ENCODE data around the gene COL5A1. TPM values are rescaled to one million over a fixed set of nuclear protein-coding genes. Genes with fewer than 3 reads are reported as not detected.
"Not testable (repeated sequence)": the region's sequence is repeated elsewhere in the genome, so short reads cannot be mapped to it uniquely, and the experiment has no call there.

Gene COL5A1
- total and polyA plus RNA-seq, 2 experiments from 2014 or later = 2.5 to 13.1 TPM

- H3K9me3 Mint-ChIP-seq = peaks cover 18% of the 10 kb centered on the region
- not testable (repeated sequence) for H3K36me3 ChIP-seq (ENCODE audit: insufficient read depth); H3K79me2 ChIP-seq (replicated peaks; ENCODE audit: insufficient read depth); H3K4me1 ChIP-seq (ENCODE audit: insufficient read depth); DNase-seq (ENCODE audit: low spot score); H3K27ac Mint-ChIP-seq; H3K9me2 ChIP-seq (ENCODE audit: insufficient read depth); H4K20me1 ChIP-seq (replicated peaks; ENCODE audit: insufficient read depth); H3F3A ChIP-seq (replicated peaks; ENCODE audit: low read depth); H3K4me3 ChIP-seq; H3K4me3 Mint-ChIP-seq; H3K27me3 Mint-ChIP-seq (ENCODE audit: insufficient read depth, low read depth, poor library complexity); H3K4me2 ChIP-seq; ATAC-seq; H3K4me1 Mint-ChIP-seq; H3K27ac ChIP-seq (ENCODE audit: low read depth); H2AFZ ChIP-seq; H3K27me3 ChIP-seq (ENCODE audit: insufficient read depth)
- peaks cover 15% of the 10 kb centered on the region for H3K36me3 Mint-ChIP-seq (ENCODE audit: low read depth)
Measured at GRCh38 chr9:134715536-134715935, 73.9 kb downstream of the COL5A1 start.

- no peak overlapping the region for H3K27ac Mint-ChIP-seq
- Histone ChIP-seq H3K27me3 (ENCODE audit: insufficient read depth) (no peaks in the 10 kb centered on the region), H3K36me3 (ENCODE audit: insufficient read depth) (no peaks in the 10 kb centered on the region), H3K4me3 (no peak overlapping the region), H3K79me2 (replicated peaks; ENCODE audit: insufficient read depth) (no peaks in the 10 kb centered on the region), H3K4me2 (no peak overlapping the region), H3K9me2 (ENCODE audit: insufficient read depth) (no peaks in the 10 kb centered on the region), H3F3A (replicated peaks; ENCODE audit: low read depth) (no peaks in the 10 kb centered on the region), H4K20me1 (replicated peaks; ENCODE audit: insufficient read depth) (no peaks in the 10 kb centered on the region), H3K4me1 (ENCODE audit: insufficient read depth) (no peaks in the 10 kb centered on the region), H3K27ac (ENCODE audit: low read depth) (no peak overlapping the region), H2AFZ (no peak overlapping the region)
- H3K9me3 Mint-ChIP-seq = peaks cover 18% of the 10 kb centered on the region
- ATAC-seq (peak; percentile 25; the same call in 1 of the 3 replicates), DNase-seq (ENCODE audit: low spot score) (no peak)
- peaks cover 15% of the 10 kb centered on the region for H3K36me3 Mint-ChIP-seq (ENCODE audit: low read depth)
- peaks cover 2% of the 10 kb centered on the region for H3K27me3 Mint-ChIP-seq (ENCODE audit: insufficient read depth, low read depth, poor library complexity)
- H3K4me1 Mint-ChIP-seq = no peaks in the 10 kb centered on the region
- no peak overlapping the region for H3K4me3 Mint-ChIP-seq
- TF ChIP-seq, protein P1, sequence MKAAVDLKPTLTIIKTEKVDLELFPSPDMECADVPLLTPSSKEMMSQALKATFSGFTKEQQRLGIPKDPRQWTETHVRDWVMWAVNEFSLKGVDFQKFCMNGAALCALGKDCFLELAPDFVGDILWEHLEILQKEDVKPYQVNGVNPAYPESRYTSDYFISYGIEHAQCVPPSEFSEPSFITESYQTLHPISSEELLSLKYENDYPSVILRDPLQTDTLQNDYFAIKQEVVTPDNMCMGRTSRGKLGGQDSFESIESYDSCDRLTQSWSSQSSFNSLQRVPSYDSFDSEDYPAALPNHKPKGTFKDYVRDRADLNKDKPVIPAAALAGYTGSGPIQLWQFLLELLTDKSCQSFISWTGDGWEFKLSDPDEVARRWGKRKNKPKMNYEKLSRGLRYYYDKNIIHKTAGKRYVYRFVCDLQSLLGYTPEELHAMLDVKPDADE (IDR thresholded peaks at IDR 0.05) = no peak
- TF ChIP-seq ZNF331 (CRISPR knock-in tag; IDR thresholded peaks at IDR 0.05; ENCODE audit: low read depth) (no peak), EZH2phosphoT487 (IDR thresholded peaks at IDR 0.05; ENCODE audit: unreplicated experiment) (no peak), ZNF114 (CRISPR knock-in tag; IDR thresholded peaks at IDR 0.05) (no peak), CREB1 (CRISPR knock-in tag; IDR thresholded peaks at IDR 0.05; ENCODE audit: low read depth) (no peak), NANOG (IDR thresholded peaks at IDR 0.05; ENCODE audit: borderline replicate concordance) (no peak), POLR2AphosphoS5 (IDR thresholded peaks at IDR 0.05; ENCODE audit: low read depth) (no peak), EZH2 (IDR thresholded peaks at IDR 0.05; ENCODE audit: low read depth, unreplicated experiment) (no peak), JUNB (IDR thresholded peaks at IDR 0.05; ENCODE audit: unreplicated experiment) (no peak), REST (IDR thresholded peaks at IDR 0.05; ENCODE audit: unreplicated experiment) (no peak)
- TF ChIP-seq, protein P2, sequence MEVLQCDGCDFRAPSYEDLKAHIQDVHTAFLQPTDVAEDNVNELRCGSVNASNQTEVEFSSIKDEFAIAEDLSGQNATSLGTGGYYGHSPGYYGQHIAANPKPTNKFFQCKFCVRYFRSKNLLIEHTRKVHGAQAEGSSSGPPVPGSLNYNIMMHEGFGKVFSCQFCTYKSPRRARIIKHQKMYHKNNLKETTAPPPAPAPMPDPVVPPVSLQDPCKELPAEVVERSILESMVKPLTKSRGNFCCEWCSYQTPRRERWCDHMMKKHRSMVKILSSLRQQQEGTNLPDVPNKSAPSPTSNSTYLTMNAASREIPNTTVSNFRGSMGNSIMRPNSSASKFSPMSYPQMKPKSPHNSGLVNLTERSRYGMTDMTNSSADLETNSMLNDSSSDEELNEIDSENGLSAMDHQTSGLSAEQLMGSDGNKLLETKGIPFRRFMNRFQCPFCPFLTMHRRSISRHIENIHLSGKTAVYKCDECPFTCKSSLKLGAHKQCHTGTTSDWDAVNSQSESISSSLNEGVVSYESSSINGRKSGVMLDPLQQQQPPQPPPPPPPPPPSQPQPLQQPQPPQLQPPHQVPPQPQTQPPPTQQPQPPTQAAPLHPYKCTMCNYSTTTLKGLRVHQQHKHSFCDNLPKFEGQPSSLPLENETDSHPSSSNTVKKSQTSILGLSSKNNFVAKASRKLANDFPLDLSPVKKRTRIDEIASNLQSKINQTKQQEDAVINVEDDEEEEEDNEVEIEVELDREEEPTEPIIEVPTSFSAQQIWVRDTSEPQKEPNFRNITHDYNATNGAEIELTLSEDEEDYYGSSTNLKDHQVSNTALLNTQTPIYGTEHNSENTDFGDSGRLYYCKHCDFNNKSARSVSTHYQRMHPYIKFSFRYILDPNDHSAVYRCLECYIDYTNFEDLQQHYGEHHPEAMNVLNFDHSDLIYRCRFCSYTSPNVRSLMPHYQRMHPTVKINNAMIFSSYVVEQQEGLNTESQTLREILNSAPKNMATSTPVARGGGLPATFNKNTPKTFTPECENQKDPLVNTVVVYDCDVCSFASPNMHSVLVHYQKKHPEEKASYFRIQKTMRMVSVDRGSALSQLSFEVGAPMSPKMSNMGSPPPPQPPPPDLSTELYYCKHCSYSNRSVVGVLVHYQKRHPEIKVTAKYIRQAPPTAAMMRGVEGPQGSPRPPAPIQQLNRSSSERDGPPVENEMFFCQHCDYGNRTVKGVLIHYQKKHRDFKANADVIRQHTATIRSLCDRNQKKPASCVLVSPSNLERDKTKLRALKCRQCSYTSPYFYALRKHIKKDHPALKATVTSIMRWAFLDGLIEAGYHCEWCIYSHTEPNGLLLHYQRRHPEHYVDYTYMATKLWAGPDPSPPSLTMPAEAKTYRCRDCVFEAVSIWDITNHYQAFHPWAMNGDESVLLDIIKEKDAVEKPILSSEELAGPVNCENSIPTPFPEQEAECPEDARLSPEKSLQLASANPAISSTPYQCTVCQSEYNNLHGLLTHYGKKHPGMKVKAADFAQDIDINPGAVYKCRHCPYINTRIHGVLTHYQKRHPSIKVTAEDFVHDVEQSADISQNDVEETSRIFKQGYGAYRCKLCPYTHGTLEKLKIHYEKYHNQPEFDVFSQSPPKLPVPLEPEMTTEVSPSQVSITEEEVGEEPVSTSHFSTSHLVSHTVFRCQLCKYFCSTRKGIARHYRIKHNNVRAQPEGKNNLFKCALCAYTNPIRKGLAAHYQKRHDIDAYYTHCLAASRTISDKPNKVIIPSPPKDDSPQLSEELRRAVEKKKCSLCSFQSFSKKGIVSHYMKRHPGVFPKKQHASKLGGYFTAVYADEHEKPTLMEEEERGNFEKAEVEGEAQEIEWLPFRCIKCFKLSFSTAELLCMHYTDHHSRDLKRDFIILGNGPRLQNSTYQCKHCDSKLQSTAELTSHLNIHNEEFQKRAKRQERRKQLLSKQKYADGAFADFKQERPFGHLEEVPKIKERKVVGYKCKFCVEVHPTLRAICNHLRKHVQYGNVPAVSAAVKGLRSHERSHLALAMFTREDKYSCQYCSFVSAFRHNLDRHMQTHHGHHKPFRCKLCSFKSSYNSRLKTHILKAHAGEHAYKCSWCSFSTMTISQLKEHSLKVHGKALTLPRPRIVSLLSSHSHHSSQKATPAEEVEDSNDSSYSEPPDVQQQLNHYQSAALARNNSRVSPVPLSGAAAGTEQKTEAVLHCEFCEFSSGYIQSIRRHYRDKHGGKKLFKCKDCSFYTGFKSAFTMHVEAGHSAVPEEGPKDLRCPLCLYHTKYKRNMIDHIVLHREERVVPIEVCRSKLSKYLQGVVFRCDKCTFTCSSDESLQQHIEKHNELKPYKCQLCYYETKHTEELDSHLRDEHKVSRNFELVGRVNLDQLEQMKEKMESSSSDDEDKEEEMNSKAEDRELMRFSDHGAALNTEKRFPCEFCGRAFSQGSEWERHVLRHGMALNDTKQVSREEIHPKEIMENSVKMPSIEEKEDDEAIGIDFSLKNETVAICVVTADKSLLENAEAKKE (CRISPR knock-in tag; IDR thresholded peaks at IDR 0.05) = no peak
Measured at GRCh38 chr9:134716067-134716466, 74.5 kb downstream of the COL5A1 start.

All from GM23338 (cell line).